Gastrocnemius medialis (tissue), 4 donors: ENCODE results near the gene U2AF1. TPM values are rescaled to one million over a fixed set of nuclear protein-coding genes. Genes with fewer than 3 reads are reported as not detected.
A peak's percentile ranks its signal among the peaks of the same experiment; 100 is the strongest.
"Not testable (repeated sequence)": the region's sequence is repeated elsewhere in the genome, so short reads cannot be mapped to it uniquely, and the experiment has no call there.

Experiments
- ATAC-seq, 2 donors: fragments of 150-250 bp; one replicate each; pipeline ENCODE4 v1.9.1; 2016
- DNase-seq, 2 donors: peaks; one replicate each; pipeline ENCODE4 v3.0.0-alpha.2; 2019
- H3K27ac ChIP-seq, 4 donors: fragments of 200-600 bp; sonication (generic); 1 replicate in 1 of 4; 2 replicates in 3 of 4; pipeline ENCODE4 v1.5.1; 2016 to 2018; ENCODE audit warnings: mild to moderate bottlenecking in 2 of 4, moderate library complexity in 1 of 4
- H3K27me3 ChIP-seq, 3 donors: fragments of 200-600 bp; sonication (generic) in 2 of 3; 1 replicate in 1 of 3; 2 replicates in 2 of 3; pipeline versions ENCODE4 v1.5.1 to v1.6.0; 2016 to 2019; ENCODE audit warnings: mild to moderate bottlenecking in 1 of 3, moderate library complexity in 1 of 3
- H3K36me3 ChIP-seq, 2 donors: fragments of 200-600 bp; sonication (generic) in 1 of 2; one replicate each; pipeline ENCODE4 v1.5.1; 2017 to 2018
- H3K4me1 ChIP-seq, 2 donors: fragments of 200-600 bp; sonication (generic) in 1 of 2; one replicate each; pipeline ENCODE4 v1.5.1; 2016 to 2017; ENCODE audit warnings: mild to moderate bottlenecking in 2 of 2
- H3K4me3 ChIP-seq, 4 donors: fragments of 200-600 bp; sonication (generic) in 3 of 4; 1 replicate in 1 of 4; 2 replicates in 3 of 4; pipeline ENCODE4 v1.5.1; 2016 to 2019; ENCODE audit warnings: mild to moderate bottlenecking in 2 of 4
- H3K9me3 ChIP-seq, 3 donors: fragments of 200-600 bp; sonication (generic) in 2 of 3; 1 replicate in 1 of 3; 2 replicates in 2 of 3; pipeline ENCODE4 v1.5.1; 2016 to 2019
- in situ Hi-C, 4 donors: fragments of 200-750 bp; cut with MboI; loops; one replicate each; pipeline versions ENCODE4 v1.15.0 to v1.8.0; 2017; ENCODE audit warnings: low sequenced_read_pairs in 4 of 4
- intact Hi-C: fragments of 100-400 bp; cut with DNase I; formaldehyde crosslinking; loops from one replicate; pipeline ENCODE4 v1.15.1; 2023; ENCODE audit warnings: low total_unique reads
- total RNA-seq, 4 donors: library from RNA; depleted of rRNA; stranded (reverse); fragments of >200 nt; gene quantifications; one replicate each; pipeline versions ENCODE4 v1.1.0 to v1.2.3, GENCODE V29; 2016

Gene U2AF1
- total RNA-seq, 4 donors from 2014 or later, result 7.7 to 30.0 (median 18.0) TPM

- H3K36me3 ChIP-seq, DNase-seq, H3K27me3 ChIP-seq, H3K4me1 ChIP-seq, H3K4me3 ChIP-seq, intact Hi-C loops, H3K9me3 ChIP-seq, in situ Hi-C loops: not testable (repeated sequence)
- peak overlapping the region in 1 of 4 donors; percentile 64 for H3K27ac ChIP-seq
- ATAC-seq, result peak; percentile 79 to 87
These were observed 61.2 kb downstream of the U2AF1 start for GRCh38 chr21:43045876-43046821.

GRCh38 chr21:43045165-43045875, 62.0 kb downstream of the U2AF1 start:
- H3K36me3 ChIP-seq, H3K27ac ChIP-seq, DNase-seq, H3K9me3 ChIP-seq, intact Hi-C loops, H3K4me3 ChIP-seq, H3K4me1 ChIP-seq, H3K27me3 ChIP-seq, in situ Hi-C loops: not testable (repeated sequence)
- peak; percentile 58 to 60 for ATAC-seq

- ATAC-seq, intact Hi-C loops, H3K4me3 ChIP-seq, H3K4me1 ChIP-seq, H3K9me3 ChIP-seq, H3K36me3 ChIP-seq, DNase-seq, H3K27me3 ChIP-seq, in situ Hi-C loops, H3K27ac ChIP-seq: not testable (repeated sequence)
These were observed 62.8 kb downstream of the U2AF1 start for GRCh38 chr21:43044547-43044946.

- in situ Hi-C loops, result not testable (repeated sequence)
These were observed 64.1 kb downstream of the U2AF1 start for GRCh38 chr21:43043291-43043690.

More at GRCh38 chr21:43043291-43043690, 64.1 kb downstream of the U2AF1 start:
- ATAC-seq, H3K27ac ChIP-seq, DNase-seq, H3K36me3 ChIP-seq, intact Hi-C loops, H3K9me3 ChIP-seq, H3K27me3 ChIP-seq, H3K4me1 ChIP-seq, H3K4me3 ChIP-seq: not testable (repeated sequence)

Other genes with a start within 250 kb of the U2AF1 start
- 10 to 100 TPM in 1 of 4 donors, 1 to 10 TPM in 3; 1.9 to 13.3 (median 4.4) TPM for gene WDR4, start 228.0 kb downstream of the U2AF1 start, total RNA-seq
- 100 to 1,000 TPM in 1 of 4 donors, 10 to 100 TPM in 3; 96.4 to 109 (median 97.7) TPM for gene NDUFV3, start 214.3 kb downstream of the U2AF1 start, total RNA-seq
- gene ERVH48-1, start 181.9 kb downstream of the U2AF1 start, total RNA-seq, result not detected
- 10 to 100 TPM in 1 of 4 donors, 1 to 10 TPM in 3; 5.3 to 18.0 (median 7.6) TPM for gene PKNOX1, start 133.0 kb downstream of the U2AF1 start, total RNA-seq
- 1 to 10 TPM; 1.0 to 3.4 (median 1.4) TPM for gene CBS, start 31.7 kb downstream of the U2AF1 start, total RNA-seq
- gene CRYAA, start 61.4 kb upstream of the U2AF1 start, total RNA-seq, result not detected